GM23248 (cell line): ENCODE measurements around the gene HOXC12. TPM values are rescaled to one million over a fixed set of nuclear protein-coding genes. Genes with fewer than 3 reads are reported as not detected.

Source experiments
- DNase-seq: peaks from one replicate; pipeline ENCODE4 v3.0.0-alpha.2; 2015
- H2AFZ ChIP-seq: fragments of 200-600 bp; sonication (generic); 2 replicates; pipeline ENCODE4 v1.6.1; 2016; ENCODE audit warnings: antibody characterized with exemption
- H3F3A ChIP-seq: fragments of 200-600 bp; sonication (generic); 2 replicates; pipeline ENCODE4 v1.6.1; 2016; ENCODE audit warnings: mild to moderate bottlenecking, antibody characterized with exemption, mixed run types; ENCODE audit not compliant: insufficient read depth
- H3K27ac ChIP-seq: fragments of 200-600 bp; sonication (generic); 2 replicates; pipeline ENCODE4 v1.5.1; 2016; ENCODE audit warnings: mild to moderate bottlenecking
- H3K27me3 ChIP-seq: fragments of 200-600 bp; sonication (generic); replicated peaks from 2 replicates; pipeline ENCODE4 v1.6.1; 2016; ENCODE audit warnings: mild to moderate bottlenecking; ENCODE audit not compliant: insufficient read depth
- H3K36me3 ChIP-seq: fragments of 200-600 bp; sonication (generic); 2 replicates; pipeline ENCODE4 v1.6.1; 2016; ENCODE audit warnings: low read depth, mild to moderate bottlenecking
- H3K4me1 ChIP-seq: fragments of 200-600 bp; sonication (generic); 2 replicates; pipeline ENCODE4 v1.6.1; 2016; ENCODE audit warnings: mild to moderate bottlenecking; ENCODE audit not compliant: insufficient read depth
- H3K4me2 ChIP-seq: fragments of 200-600 bp; sonication (generic); one replicate; pipeline ENCODE4 v1.6.1; 2016; ENCODE audit warnings: mild to moderate bottlenecking; ENCODE audit not compliant: unreplicated experiment
- H3K4me3 ChIP-seq: fragments of 200-600 bp; sonication (generic); 2 replicates; pipeline ENCODE4 v1.5.1; 2016; ENCODE audit warnings: mild to moderate bottlenecking
- H3K79me2 ChIP-seq: fragments of 200-600 bp; sonication (generic); 2 replicates; pipeline ENCODE4 v1.6.1; 2016; ENCODE audit warnings: mild to moderate bottlenecking; ENCODE audit not compliant: insufficient read depth
- H3K9ac ChIP-seq: fragments of 200-600 bp; sonication (generic); 2 replicates; pipeline ENCODE4 v1.6.1; 2016; ENCODE audit warnings: mild to moderate bottlenecking
- H3K9me2 ChIP-seq: fragments of 200-600 bp; sonication (generic); 2 replicates; pipeline ENCODE4 v1.6.1; 2016; ENCODE audit warnings: mixed run types, mild to moderate bottlenecking, moderate library complexity; ENCODE audit not compliant: insufficient read depth
- H3K9me3 ChIP-seq: fragments of 200-600 bp; sonication (generic); one replicate; pipeline ENCODE4 v1.6.1; 2017; ENCODE audit warnings: low read depth
- H4K20me1 ChIP-seq: fragments of 200-600 bp; sonication (generic); 2 replicates; pipeline ENCODE4 v1.6.0; 2016; ENCODE audit not compliant: insufficient read depth
- EZH2 ChIP-seq: fragments of 200-600 bp; sonication (generic); IDR thresholded peaks from 2 replicates; pipeline ENCODE4 v1.6.1; 2018; ENCODE audit warnings: antibody characterized with exemption, mild to moderate bottlenecking; ENCODE audit not compliant: insufficient read depth, poor library complexity, severe bottlenecking
- EZH2phosphoT487 ChIP-seq: fragments of 200-600 bp; sonication (generic); IDR thresholded peaks from 2 replicates; pipeline ENCODE4 v1.6.1; 2018; ENCODE audit warnings: antibody characterized with exemption, moderate library complexity, mild to moderate bottlenecking, low read depth; ENCODE audit not compliant: insufficient read depth
- WGBS, 2 experiments: methylation state at CpG; one replicate each; pipeline ENCODE4 v1.1.6; 2015 to 2017; ENCODE audit warnings: low lambda C conversion rate in 2 of 2, low coverage in 1 of 2; ENCODE audit errors: missing lambda C conversion rate in 2 of 2; 5-methylcytosine and 5-hydroxymethylcytosine counted together
- in situ Hi-C: fragments of 300-500 bp; cut with MboI; formaldehyde crosslinking; loops from 2 replicates; pipeline ENCODE4 v1.15.0; 2020
- polyA plus RNA-seq: library from polyadenylated mRNA; unstranded; fragments of >200 nt; fragmentation: Nextera tagmentation; extraction: Ambion mirVana; gene quantifications from 2 replicates; pipeline ENCODE4 v1.2.1, GENCODE V29; 2016
- total RNA-seq: library from RNA; depleted of rRNA; stranded (reverse); fragments of >200 nt; shearing (Covaris generic); gene quantifications from 2 replicates; pipeline ENCODE4 v1.2.3, GENCODE V29; 2014

Gene HOXC12
- total and polyA plus RNA-seq, 2 experiments from 2014 or later, result not detected

DNA sequence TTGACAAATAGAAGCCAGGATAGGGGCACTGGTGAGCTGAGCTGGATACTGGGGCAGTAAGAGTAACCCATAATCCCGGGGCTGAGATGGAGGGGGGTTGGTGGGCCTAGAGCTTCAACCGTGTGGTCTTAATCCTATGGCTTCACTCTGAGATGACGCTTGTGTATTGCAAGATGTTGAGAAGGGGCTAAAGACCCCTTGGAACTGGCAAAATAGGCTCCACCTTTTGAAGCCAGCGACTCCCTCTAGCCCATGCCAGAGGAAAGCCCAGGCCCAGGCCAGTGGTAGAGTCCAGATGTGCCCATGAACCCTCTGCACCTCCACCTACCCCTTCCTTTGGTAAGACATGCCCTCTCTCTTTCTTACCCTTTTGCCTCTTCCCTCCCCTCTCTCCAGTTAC, 4.6 kb downstream of the HOXC12 start:
- Histone ChIP-seq H3K79me2 (no peaks in the 10 kb centered on the region), H3K4me2 (no peak overlapping the region), H2AFZ (no peak overlapping the region), H3K9me2 (no peaks in the 10 kb centered on the region), H3K36me3 (no peaks in the 10 kb centered on the region), H3K4me1 (no peaks in the 10 kb centered on the region), H3K9ac (no peak overlapping the region), H3K9me3 (no peaks in the 10 kb centered on the region), H3K4me3 (no peak overlapping the region), H3K27me3 (peaks cover 100% of the 10 kb centered on the region), H4K20me1 (no peaks in the 10 kb centered on the region), H3K27ac (no peak overlapping the region), H3F3A (no peaks in the 10 kb centered on the region)
- TF ChIP-seq EZH2phosphoT487 (no peak), EZH2 (no peak)
- no peak for DNase-seq
- 12 to 14% methylated on average over 4 of the region's 4 CpGs for WGBS, 2 experiments
- in situ Hi-C loops, result no loop called here

DNA sequence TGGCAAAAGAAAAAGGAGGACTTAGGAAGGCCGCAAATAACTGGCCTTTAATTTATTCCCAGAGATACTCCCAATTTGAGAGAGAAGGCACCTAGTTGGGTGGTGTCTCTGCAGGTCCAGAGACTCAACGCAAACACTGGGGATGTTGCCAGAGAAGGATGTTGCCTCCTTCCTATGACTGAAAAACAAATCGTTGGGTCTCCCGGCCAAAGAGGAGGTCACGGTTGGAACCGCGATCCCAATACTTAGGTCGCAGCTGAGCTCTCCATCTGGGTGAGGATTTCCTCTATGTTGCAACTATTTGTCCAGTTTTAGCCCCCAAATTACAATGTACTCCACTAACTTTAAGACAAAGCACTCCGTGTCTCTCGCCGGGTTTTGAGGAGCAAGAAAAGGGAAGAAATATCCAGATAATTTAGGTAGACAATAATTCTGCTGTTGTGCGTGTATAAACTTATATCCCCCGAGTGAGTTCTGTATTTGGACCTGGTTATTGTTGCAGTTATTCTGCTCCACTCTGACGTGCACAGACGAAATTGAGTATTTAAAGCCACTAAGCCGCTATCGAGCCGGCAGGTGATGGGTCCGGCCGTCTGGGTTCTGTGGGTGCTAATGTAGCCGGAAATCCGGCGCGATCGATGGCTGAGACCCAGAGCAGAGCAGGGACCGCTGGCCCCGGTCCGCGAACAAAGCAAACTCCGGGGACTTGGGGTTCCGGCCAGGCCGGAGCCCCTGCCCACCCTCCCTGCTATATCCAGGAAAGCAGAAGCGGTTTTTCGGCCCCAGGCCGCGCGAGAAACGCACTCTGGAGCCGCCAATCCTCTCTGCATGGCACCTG, 5.7 kb downstream of the HOXC12 start:
- no peak overlapping the region for H3K27ac ChIP-seq
- H3K4me3 ChIP-seq, result no peak overlapping the region
- in situ Hi-C loops, result no loop called here
- no peak overlapping the region for H3K4me2 ChIP-seq
- H3K9ac ChIP-seq, result no peak overlapping the region
- H2AFZ ChIP-seq, result no peak overlapping the region
- H3K27me3 ChIP-seq, result peaks cover 100% of the 10 kb centered on the region
- no peaks in the 10 kb centered on the region for H3K9me3 ChIP-seq
- H3K79me2 ChIP-seq, result no peaks in the 10 kb centered on the region
- no peaks in the 10 kb centered on the region for H4K20me1 ChIP-seq
- H3K9me2 ChIP-seq, result no peaks in the 10 kb centered on the region
- H3F3A ChIP-seq, result no peaks in the 10 kb centered on the region
- WGBS, 2 experiments, result 17 to 18% methylated on average over 34 to 35 of the region's 39 CpGs
- no peak for DNase-seq
- H3K4me1 ChIP-seq, result no peaks in the 10 kb centered on the region
- TF ChIP-seq EZH2 (peak; percentile 82), EZH2phosphoT487 (peak; percentile 80; the same call in 1 of the 2 replicates)
- H3K36me3 ChIP-seq, result no peaks in the 10 kb centered on the region

DNA sequence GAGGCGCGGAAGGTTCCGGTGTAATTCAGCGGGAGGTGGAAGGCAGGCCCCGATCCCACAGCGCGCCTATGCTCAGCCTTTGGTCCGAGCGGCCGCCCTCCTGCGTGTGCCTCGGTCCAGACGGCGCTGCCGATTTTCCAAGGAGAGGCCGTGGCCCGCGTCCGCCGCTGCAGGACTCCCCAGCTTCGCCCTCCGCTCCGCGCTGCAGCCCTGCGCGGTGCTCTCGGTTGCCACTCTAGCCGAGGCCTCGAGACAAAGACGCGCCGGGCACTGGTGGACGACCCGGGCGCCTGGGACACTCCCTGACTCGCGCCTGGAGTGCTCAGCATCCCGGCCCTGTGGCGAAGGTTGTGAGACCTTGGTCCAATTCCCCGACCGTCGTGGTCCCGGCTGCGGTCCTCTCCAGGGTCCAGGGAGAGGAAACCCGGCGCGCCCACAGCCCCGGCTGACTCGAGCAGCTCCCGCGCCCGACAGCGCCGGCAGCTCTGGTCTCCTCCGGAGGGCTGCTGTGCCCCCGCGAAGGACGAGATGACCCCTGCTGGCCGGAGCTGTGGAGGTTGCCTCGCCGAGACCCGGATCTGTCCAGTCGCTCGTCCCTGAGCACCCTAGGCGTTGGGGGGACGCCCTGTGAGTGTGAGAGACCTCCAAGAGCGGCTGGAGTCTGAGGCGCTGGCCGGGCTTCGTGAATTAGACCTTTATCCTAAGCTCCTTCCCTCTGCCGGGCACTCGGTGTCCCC, 6.5 kb downstream of the HOXC12 start:
- H3K4me3 ChIP-seq, result no peak overlapping the region
- H3K4me1 ChIP-seq, result no peaks in the 10 kb centered on the region
- H3K9ac ChIP-seq, result no peak overlapping the region
- no peak overlapping the region for H3K4me2 ChIP-seq
- H2AFZ ChIP-seq, result no peak overlapping the region
- H3K9me3 ChIP-seq, result no peaks in the 10 kb centered on the region
- H3K79me2 ChIP-seq, result no peaks in the 10 kb centered on the region
- in situ Hi-C loops, result no loop called here
- TF ChIP-seq EZH2 (peak; percentile 73), EZH2phosphoT487 (no peak)
- DNase-seq, result no peak
- 5% methylated on average over 64 to 67 of the region's 72 CpGs for WGBS, 2 experiments
- no peaks in the 10 kb centered on the region for H3K36me3 ChIP-seq
- H3K27me3 ChIP-seq, result peaks cover 100% of the 10 kb centered on the region
- no peaks in the 10 kb centered on the region for H4K20me1 ChIP-seq
- H3F3A ChIP-seq, result no peaks in the 10 kb centered on the region
- H3K9me2 ChIP-seq, result no peaks in the 10 kb centered on the region
- no peak overlapping the region for H3K27ac ChIP-seq

DNA sequence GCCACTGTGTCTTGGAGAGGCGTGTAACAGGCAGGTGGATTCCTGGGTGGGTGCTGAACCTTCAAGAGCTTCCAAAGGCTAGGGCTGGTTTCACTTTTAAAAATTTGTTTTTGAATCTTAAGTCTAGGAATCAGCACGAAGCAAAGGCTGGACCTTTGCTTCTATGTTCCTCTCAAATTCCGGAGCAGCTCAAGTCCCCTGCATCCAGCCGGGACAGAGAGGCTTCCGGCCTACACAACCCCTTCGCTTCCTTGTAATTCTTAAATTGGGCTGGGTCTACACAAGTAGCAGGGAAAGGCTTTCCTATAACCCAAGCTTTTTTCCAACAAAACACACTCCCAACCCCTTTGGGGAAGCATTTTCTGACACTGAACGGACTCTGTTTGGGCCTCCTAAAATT, 8.3 kb downstream of the HOXC12 start:
- H3K79me2 ChIP-seq, result no peaks in the 10 kb centered on the region
- 35 to 42% methylated on average over 7 of the region's 7 CpGs for WGBS, 2 experiments
- H3K27me3 ChIP-seq, result peaks cover 100% of the 10 kb centered on the region

More for the DNA sequence above, 8.3 kb downstream of the HOXC12 start:
- Histone ChIP-seq H3K4me3 (no peak overlapping the region), H3F3A (no peaks in the 10 kb centered on the region), H2AFZ (no peak overlapping the region), H3K4me1 (no peaks in the 10 kb centered on the region), H3K9ac (no peak overlapping the region), H3K9me2 (no peaks in the 10 kb centered on the region), H3K9me3 (no peaks in the 10 kb centered on the region), H4K20me1 (no peaks in the 10 kb centered on the region), H3K36me3 (no peaks in the 10 kb centered on the region), H3K4me2 (no peak overlapping the region), H3K27ac (no peak overlapping the region)
- TF ChIP-seq EZH2phosphoT487, result no peak
- TF ChIP-seq EZH2, result peak; percentile 35
- in situ Hi-C loops, result no loop called here
- no peak for DNase-seq
